ENCODE results near the gene PPP1R12A. TPM values are rescaled to one million over a fixed set of nuclear protein-coding genes. Genes with fewer than 3 reads are reported as not detected.

PPP1R12A gene
- total RNA-seq, 4 donors from 2014 or later = 79.2 to 276 (median 92.6) TPM

DNA sequence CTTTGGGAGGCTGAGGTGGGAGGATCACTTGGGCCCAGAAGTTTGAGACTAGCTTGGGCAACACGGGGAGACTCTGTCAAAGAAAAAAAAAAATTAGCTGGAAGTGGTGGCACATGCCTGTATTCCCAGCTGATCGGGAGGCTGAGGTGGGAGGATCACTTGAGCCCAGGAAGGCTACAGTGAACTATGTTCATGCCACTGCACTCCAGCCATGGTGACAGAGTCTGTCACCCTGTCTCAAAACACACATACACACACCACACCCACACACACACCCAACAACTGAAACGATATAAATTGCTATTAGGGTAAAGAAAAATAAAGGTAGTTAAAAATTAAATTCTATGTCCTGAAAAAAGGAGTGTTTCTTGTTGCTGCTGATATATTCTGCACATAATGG is 7.9 kb downstream of the PPP1R12A start:
- Histone ChIP-seq H3K4me1 (peaks cover 0 to 22% (median 4%) of the 10 kb centered on the region in 4 donors), H3K4me3 (no peak overlapping the region), H3K27ac (no peak overlapping the region), H3K9me3 (no peaks in the 10 kb centered on the region), H3K36me3 (no peaks in the 10 kb centered on the region), H3K27me3 (no peaks in the 10 kb centered on the region)
- no peak for DNase-seq
- TF ChIP-seq POLR2A (IDR thresholded peaks at IDR 0.05) = no peak
- TF ChIP-seq, protein P1, sequence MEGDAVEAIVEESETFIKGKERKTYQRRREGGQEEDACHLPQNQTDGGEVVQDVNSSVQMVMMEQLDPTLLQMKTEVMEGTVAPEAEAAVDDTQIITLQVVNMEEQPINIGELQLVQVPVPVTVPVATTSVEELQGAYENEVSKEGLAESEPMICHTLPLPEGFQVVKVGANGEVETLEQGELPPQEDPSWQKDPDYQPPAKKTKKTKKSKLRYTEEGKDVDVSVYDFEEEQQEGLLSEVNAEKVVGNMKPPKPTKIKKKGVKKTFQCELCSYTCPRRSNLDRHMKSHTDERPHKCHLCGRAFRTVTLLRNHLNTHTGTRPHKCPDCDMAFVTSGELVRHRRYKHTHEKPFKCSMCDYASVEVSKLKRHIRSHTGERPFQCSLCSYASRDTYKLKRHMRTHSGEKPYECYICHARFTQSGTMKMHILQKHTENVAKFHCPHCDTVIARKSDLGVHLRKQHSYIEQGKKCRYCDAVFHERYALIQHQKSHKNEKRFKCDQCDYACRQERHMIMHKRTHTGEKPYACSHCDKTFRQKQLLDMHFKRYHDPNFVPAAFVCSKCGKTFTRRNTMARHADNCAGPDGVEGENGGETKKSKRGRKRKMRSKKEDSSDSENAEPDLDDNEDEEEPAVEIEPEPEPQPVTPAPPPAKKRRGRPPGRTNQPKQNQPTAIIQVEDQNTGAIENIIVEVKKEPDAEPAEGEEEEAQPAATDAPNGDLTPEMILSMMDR (IDR thresholded peaks at IDR 0.05) = no peak

DNA sequence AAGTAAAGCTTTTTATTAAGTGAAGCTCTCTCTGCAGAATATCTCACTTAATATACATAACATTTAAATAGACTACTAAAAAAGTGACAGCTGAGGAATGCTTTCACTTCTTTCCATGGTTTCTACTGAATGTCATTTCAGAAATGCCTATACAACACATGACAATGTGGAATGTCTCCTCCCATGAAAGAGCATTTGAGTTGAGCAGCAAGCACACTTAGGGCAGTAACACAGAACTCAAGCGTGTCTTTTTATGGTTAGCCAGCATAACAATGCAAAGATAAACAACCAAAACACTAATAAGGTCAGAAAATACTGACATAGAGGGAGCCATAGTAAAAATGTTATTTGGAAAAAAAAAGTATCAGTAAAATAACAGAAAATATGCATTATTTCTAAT is 9.4 kb downstream of the PPP1R12A start:
- H3K4me1 ChIP-seq = peaks cover 0 to 31% (median 0%) of the 10 kb centered on the region in 4 donors
- TF ChIP-seq POLR2A (IDR thresholded peaks at IDR 0.05) = no peak
- TF ChIP-seq, protein P1 (IDR thresholded peaks at IDR 0.05) = no peak
- no peak for DNase-seq
- no peaks in the 10 kb centered on the region for H3K9me3 ChIP-seq
- H3K27ac ChIP-seq = no peak overlapping the region
- H3K27me3 ChIP-seq = no peaks in the 10 kb centered on the region
- no peaks in the 10 kb centered on the region for H3K36me3 ChIP-seq
- no peak overlapping the region for H3K4me3 ChIP-seq

GRCh38 chr12:79921786-79922185 is 13.1 kb downstream of the PPP1R12A start:
- Histone ChIP-seq H3K27ac (no peak overlapping the region), H3K27me3 (no peaks in the 10 kb centered on the region), H3K4me3 (no peak overlapping the region), H3K4me1 (peaks cover 0 to 31% (median 3%) of the 10 kb centered on the region in 4 donors), H3K36me3 (no peaks in the 10 kb centered on the region), H3K9me3 (no peaks in the 10 kb centered on the region)
- TF ChIP-seq POLR2A (IDR thresholded peaks at IDR 0.05) = no peak
- TF ChIP-seq, protein P1 (IDR thresholded peaks at IDR 0.05) = no peak
- DNase-seq = no peak

DNA sequence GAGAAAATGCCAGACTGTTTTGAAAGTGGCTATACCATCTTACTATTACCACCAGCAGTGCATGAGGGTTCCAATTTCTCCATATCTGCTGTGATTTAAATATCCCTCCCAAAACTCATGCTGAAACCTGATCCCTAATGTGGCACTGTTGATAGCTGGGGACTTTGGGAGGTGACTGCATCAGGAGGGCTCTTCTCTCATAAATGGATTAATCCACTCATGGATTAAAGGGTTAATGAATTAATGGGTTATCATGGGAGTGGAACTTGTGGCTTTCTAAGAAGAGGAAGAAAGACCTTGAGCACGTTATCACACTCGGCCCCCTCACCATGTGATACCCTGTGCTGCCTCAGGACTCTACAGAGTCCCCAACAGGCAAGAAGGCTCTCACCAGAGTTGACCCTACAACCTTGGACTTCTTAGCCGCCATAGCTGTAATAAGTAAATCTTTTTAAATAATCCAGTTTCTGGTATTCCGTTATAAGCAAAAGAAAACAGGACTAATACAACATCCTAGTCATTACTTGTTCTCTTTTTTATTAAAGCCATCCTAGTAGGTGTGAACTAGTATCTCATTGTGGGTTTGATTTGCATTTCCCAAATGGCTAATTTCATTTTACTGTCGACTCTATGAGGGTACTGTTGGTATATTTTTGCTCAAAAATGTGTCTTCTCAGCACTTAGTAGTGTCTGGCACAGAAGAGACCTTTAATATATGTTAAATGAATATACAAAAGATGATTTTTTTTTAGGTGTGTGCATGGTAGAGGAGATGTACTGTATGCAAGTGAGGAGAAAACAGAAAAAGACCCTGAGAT is 14.3 kb downstream of the PPP1R12A start:
- TF ChIP-seq, protein P1 (IDR thresholded peaks at IDR 0.05) = no peak
- no peak for TF ChIP-seq POLR2A (IDR thresholded peaks at IDR 0.05)
- H3K4me1 ChIP-seq = peaks cover 0 to 29% (median 3%) of the 10 kb centered on the region in 4 donors
- H3K4me3 ChIP-seq = no peak overlapping the region
- DNase-seq = no peak
- H3K36me3 ChIP-seq = no peaks in the 10 kb centered on the region
- no peaks in the 10 kb centered on the region for H3K9me3 ChIP-seq
- no peak overlapping the region for H3K27ac ChIP-seq
- H3K27me3 ChIP-seq = no peaks in the 10 kb centered on the region

- Histone ChIP-seq H3K4me3 (no peak overlapping the region), H3K27me3 (no peaks in the 10 kb centered on the region), H3K9me3 (no peaks in the 10 kb centered on the region), H3K4me1 (peaks cover 0 to 29% (median 3%) of the 10 kb centered on the region in 4 donors), H3K36me3 (no peaks in the 10 kb centered on the region), H3K27ac (no peak overlapping the region)
- no peak for DNase-seq
- TF ChIP-seq, protein P1 (IDR thresholded peaks at IDR 0.05) = no peak
- TF ChIP-seq POLR2A (IDR thresholded peaks at IDR 0.05) = no peak
Measured at GRCh38 chr12:79919762-79920161, 15.1 kb downstream of the PPP1R12A start.

Data from Peyer's patch (tissue), 4 donors.